Effector memory CD8-positive, alpha-beta T cell (primary cell): Measurements from ENCODE around the gene RASL10B.

ENCODE experiments used
- ATAC-seq: fragments of 150-1000 bp; cut with Tn5 transposase; replicated peaks from 2 replicates; pipeline ENCODE4 v1.10.0; 2021; ENCODE audit warnings: mild to moderate bottlenecking, moderate library complexity
- DNase-seq, 3 experiments: peaks; one replicate each; pipeline ENCODE4 v3.0.0; 2021
- H3K27ac Mint-ChIP-seq, 2 donors: one replicate each; pipeline ENCODE4 v1.8.0; 2022; ENCODE audit warnings: mild to moderate bottlenecking in 2 of 2, mixed read lengths in 2 of 2, moderate library complexity in 2 of 2
- H3K27me3 Mint-ChIP-seq, 2 donors: one replicate each; pipeline ENCODE4 v1.8.0; 2022; ENCODE audit warnings: mixed read lengths in 2 of 2
- H3K36me3 Mint-ChIP-seq: one replicate; pipeline ENCODE4 v1.8.0; 2022; ENCODE audit warnings: mild to moderate bottlenecking, moderate library complexity, mixed read lengths; ENCODE audit not compliant: insufficient read depth
- H3K4me1 Mint-ChIP-seq, 2 donors: one replicate each; pipeline ENCODE4 v1.8.0; 2022; ENCODE audit warnings: low read depth in 2 of 2, mixed read lengths in 2 of 2
- H3K4me3 Mint-ChIP-seq, 2 donors: one replicate each; pipeline ENCODE4 v1.8.0; 2022; ENCODE audit warnings: mild to moderate bottlenecking in 2 of 2, mixed read lengths in 2 of 2, moderate library complexity in 2 of 2
- H3K9me3 Mint-ChIP-seq, 2 donors: one replicate each; pipeline ENCODE4 v1.8.0; 2022; ENCODE audit warnings: mixed read lengths in 2 of 2

The RASL10B gene

DNA sequence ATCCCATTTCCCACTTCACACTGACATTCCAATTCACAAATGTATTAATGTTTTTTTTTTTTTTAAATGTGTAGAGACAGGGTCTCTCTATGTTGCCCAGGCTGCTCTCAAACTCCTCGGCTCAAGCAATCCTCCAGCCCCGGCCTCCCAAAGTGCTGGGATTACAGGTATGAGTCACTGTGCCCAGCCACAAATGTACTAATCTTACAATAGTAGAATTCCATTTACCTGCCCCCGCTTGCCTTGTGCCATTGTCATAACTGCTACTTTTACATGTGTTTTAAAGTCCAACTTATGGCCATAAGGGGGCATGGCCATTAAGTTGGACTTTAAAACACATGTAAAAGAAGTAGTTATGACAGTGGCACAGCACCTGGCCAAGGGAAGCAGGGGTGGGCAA lies 59.4 kb downstream of the RASL10B start:
- no peaks in the 10 kb centered on the region for H3K36me3 Mint-ChIP-seq
- H3K4me1 Mint-ChIP-seq: peaks cover 3% of the 10 kb centered on the region in 2 donors
- H3K27ac Mint-ChIP-seq: no peak overlapping the region
- no peak for DNase-seq
- no peak for ATAC-seq
- peaks cover 52 to 56% of the 10 kb centered on the region in 2 donors for H3K27me3 Mint-ChIP-seq
- H3K4me3 Mint-ChIP-seq: no peak overlapping the region
- H3K9me3 Mint-ChIP-seq: no peaks in the 10 kb centered on the region

DNA sequence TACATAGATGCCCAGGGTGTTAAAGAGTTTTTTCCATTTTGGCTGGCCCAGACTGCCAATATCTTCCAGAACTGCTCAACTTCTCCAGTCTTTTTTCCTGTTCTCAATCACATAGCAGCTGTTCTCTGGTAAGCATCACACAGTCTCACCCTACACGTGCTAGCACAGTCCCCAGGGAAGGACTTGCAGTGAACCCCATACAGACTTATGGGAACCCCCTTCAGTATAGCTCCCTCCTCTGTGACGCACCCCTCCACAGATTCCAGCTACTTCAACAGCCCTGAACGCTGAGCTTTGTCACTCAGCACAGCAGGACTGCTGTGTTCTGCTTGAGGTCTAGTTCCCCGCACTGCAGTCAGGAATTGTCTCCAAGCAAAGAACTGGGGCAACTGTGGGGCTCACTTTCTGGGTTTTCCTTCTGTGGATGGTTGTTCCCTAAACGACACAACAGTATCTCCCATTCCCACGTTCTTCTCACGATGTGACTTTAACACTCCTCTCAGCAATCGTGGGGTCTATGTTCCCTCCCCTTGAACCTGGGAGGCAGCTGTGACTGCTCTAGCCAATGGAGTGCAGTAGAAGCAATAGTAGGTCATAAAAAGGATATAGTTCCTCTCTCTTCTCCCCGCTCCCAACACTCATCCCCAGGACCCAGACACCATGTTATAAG lies 60.4 kb downstream of the RASL10B start:
- DNase-seq: no peak
- peaks cover 59 to 61% of the 10 kb centered on the region in 2 donors for H3K27me3 Mint-ChIP-seq

More for the DNA sequence above, 60.4 kb downstream of the RASL10B start:
- Mint-ChIP-seq H3K27ac (no peak overlapping the region), H3K36me3 (no peaks in the 10 kb centered on the region), H3K4me3 (no peak overlapping the region), H3K9me3 (no peaks in the 10 kb centered on the region), H3K4me1 (peaks cover 3 to 9% of the 10 kb centered on the region in 2 donors)
- ATAC-seq: no peak
